ENCODE results near the gene ZFYVE28. TPM values are rescaled to one million over a fixed set of nuclear protein-coding genes. Genes with fewer than 3 reads are reported as not detected.
"Not testable (repeated sequence)": the region's sequence is repeated elsewhere in the genome, so short reads cannot be mapped to it uniquely, and the experiment has no call there.

Gene ZFYVE28
- total RNA-seq, 1 donor from 2014 or later = 6.7 TPM

- no peak for ATAC-seq (ENCODE audit: poor library complexity)
- intact Hi-C loops (cut with DNase I) = no loop called here
- DNase-seq = no peak
Observed at GRCh38 chr4:2245057-2245786, 173.2 kb downstream of the ZFYVE28 start.

DNA sequence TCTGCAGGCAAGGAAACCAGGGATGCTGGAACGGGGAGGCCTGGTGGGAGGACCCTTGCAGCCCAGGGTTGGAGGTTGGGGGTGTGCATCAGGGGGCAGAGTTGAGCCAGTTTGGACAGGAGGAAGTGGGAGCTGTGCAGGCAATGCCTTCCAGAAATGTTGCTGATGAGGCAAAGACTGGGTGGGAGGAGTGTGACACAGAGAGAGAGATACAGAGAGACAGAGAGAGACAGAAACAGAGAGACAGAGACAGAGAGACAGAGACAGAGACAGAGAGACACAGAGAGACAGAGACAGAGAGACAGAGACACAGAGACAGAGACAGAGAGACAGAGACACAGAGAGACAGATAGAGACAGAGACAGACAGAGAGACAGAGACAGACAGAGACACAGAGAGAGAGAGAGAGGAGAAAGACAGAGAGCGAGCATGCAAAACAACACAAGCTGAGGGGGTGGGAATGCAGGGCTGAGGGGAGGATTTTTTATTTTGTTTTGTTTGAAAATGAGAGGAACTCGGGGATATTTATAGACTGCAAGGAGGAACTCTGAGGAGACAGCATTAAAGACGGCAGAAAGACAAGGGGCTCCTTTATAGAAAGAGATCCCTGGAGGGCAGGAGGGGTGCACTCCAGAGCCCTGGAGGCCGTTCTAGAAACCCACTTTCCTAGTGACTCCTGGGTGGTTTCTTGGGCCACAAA lies 174.6 kb downstream of the ZFYVE28 start:
- intact Hi-C loops (cut with DNase I) = no loop called here
- ATAC-seq (ENCODE audit: poor library complexity) (peak; percentile 36), DNase-seq (peak; percentile 67)

DNA sequence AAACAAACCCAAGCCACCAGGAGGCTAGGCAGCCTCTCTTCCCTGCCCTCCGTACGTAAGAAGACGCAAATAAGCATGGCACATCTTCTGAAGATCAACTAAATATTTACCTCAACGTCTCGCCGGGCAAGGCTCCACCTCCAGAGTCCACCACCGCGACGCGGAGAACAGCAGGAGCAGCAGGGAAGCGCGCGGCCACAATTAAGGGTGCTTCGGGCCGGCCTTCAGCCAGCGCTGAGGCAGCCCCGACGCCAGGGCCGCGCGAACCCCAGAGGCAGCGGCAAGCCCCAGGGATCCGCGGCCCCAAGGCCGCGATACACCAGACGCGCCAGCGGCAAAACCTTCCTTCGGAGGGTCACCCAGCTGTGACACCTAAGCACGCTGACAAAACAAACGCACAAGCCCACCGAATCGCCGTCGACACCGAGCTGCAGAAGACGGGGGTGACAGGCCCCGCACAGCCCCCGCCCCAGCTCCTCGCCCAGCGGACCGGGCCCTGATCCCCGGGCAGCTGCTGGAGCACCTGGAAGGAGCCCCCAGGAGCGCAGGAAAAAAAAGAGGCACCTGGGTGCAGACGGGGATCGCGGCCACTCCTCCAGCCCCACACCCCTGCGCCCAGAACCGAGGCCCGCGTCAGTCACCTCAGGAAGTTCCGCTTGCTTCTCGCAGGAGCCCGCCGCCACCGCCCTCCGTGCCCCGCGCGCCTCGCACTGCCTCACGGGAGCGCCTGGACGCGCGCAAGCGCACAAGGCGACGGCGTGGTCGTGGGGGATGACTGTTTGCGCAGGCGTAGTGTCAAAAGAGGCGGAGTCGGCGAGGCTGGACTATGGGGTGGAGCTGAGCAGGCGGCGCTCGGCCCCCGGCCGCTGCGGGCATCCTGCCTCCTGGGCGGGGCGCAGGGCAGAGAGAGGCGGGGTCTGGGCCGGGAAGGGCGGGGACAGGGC lies 176.8 kb downstream of the ZFYVE28 start, which contains the start of the genes HAUS3 and POLN:
Gene HAUS3 (minus strand): TSS at position 712 of the 944 bp plus-strand sequence. CDS start 1,175 bp downstream, outside the sequence.
Gene POLN (minus strand): TSS at position 712 of the 944 bp plus-strand sequence. CDS start 12,890 bp downstream, outside the sequence.
- intact Hi-C loops (cut with DNase I) = no loop called here
- peak; percentile 99 for ATAC-seq (ENCODE audit: poor library complexity)
- DNase-seq = peak; percentile 99

DNA sequence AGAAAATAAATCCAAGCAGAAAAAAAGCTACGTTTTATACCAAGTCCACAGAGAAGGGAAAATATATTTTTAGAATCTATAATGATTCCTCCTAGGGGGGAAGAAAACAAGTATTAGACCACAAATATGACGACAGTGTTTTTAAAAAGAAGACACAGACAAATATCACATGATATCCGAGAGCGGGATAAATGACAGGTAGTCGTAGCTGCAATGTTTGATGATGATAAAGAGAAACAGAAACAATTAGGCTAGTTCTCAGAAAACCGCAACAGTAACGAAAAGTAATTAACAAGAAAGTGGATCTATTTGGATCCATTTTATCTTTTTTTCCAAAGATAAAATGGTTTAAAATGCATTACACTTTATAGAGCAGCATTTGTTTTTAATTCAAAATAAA lies 177.4 kb downstream of the ZFYVE28 start:
- DNase-seq (no peak), ATAC-seq (ENCODE audit: poor library complexity) (no peak)
- intact Hi-C loops (cut with DNase I) = no loop called here

- ATAC-seq (ENCODE audit: poor library complexity) (no peak), DNase-seq (no peak)
- intact Hi-C loops (cut with DNase I) = no loop called here
Observed at GRCh38 chr4:2236944-2237666, 181.3 kb downstream of the ZFYVE28 start.

- no peak for ATAC-seq (ENCODE audit: poor library complexity)
- intact Hi-C loops (cut with DNase I) = no loop called here
- no peak for DNase-seq
Observed at GRCh38 chr4:2231082-2231481, 187.4 kb downstream of the ZFYVE28 start.

DNA sequence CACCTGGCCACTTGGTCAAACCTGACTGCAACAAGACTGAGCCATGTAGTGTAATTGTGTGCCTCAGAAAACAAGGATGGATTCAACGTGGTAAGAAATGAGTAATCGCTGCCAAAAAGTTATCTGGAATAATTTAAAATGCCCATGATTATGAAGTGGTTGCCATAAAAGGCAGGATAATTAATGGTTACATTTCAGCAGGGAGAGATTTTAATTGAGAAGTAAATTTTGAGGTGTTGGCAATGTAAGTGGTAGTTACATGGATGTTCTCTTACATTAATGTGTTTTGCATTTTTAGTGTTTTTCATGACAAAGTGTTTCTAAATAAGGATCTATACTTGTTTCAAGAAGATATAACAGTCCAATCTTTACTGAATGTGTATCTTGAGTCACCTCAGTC lies 192.2 kb downstream of the ZFYVE28 start:
- intact Hi-C loops (cut with DNase I) = no loop called here
- DNase-seq (no peak), ATAC-seq (ENCODE audit: poor library complexity) (no peak)

GRCh38 chr4:2222838-2223237 lies 195.6 kb downstream of the ZFYVE28 start:
- intact Hi-C loops (cut with DNase I) = no loop called here
- DNase-seq = no peak
- no peak for ATAC-seq (ENCODE audit: poor library complexity)

- DNase-seq; ATAC-seq (ENCODE audit: poor library complexity); intact Hi-C loops (cut with DNase I): not testable (repeated sequence)
Observed at GRCh38 chr4:2221378-2221777, 197.1 kb downstream of the ZFYVE28 start.

GRCh38 chr4:2220016-2220630 lies 198.3 kb downstream of the ZFYVE28 start:
- intact Hi-C loops (cut with DNase I) = no loop called here
- peak; percentile 97 for ATAC-seq (ENCODE audit: poor library complexity)
- DNase-seq = peak; percentile 79

Other genes starting within 250 kb of the ZFYVE28 start
- gene HAUS3, start 176.5 kb downstream of the ZFYVE28 start, total RNA-seq = 5.7 TPM
- gene POLN, start 176.5 kb downstream of the ZFYVE28 start, total RNA-seq = 2.3 TPM
- gene MXD4, start 156.5 kb downstream of the ZFYVE28 start, total RNA-seq = 31.5 TPM
- gene CFAP99, start 310 bp upstream of the ZFYVE28 start, total RNA-seq = not detected
- gene RNF4, start 50.5 kb upstream of the ZFYVE28 start, total RNA-seq = 22.3 TPM
- gene FAM193A, start 118.0 kb upstream of the ZFYVE28 start, total RNA-seq = 14.5 TPM